ENCODE data around the gene PDCD2. TPM values are rescaled to one million over a fixed set of nuclear protein-coding genes. Genes with fewer than 3 reads are reported as not detected.

The PDCD2 gene
- total RNA-seq, 1 experiment from 2014 or later, result 132 TPM

- TF ChIP-seq, protein P1, sequence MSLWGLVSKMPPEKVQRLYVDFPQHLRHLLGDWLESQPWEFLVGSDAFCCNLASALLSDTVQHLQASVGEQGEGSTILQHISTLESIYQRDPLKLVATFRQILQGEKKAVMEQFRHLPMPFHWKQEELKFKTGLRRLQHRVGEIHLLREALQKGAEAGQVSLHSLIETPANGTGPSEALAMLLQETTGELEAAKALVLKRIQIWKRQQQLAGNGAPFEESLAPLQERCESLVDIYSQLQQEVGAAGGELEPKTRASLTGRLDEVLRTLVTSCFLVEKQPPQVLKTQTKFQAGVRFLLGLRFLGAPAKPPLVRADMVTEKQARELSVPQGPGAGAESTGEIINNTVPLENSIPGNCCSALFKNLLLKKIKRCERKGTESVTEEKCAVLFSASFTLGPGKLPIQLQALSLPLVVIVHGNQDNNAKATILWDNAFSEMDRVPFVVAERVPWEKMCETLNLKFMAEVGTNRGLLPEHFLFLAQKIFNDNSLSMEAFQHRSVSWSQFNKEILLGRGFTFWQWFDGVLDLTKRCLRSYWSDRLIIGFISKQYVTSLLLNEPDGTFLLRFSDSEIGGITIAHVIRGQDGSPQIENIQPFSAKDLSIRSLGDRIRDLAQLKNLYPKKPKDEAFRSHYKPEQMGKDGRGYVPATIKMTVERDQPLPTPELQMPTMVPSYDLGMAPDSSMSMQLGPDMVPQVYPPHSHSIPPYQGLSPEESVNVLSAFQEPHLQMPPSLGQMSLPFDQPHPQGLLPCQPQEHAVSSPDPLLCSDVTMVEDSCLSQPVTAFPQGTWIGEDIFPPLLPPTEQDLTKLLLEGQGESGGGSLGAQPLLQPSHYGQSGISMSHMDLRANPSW (CRISPR knock-in tag; conservative IDR thresholded peaks at IDR 0.05; ENCODE audit: low read depth), result no peak
- TF ChIP-seq ESRRA (CRISPR knock-in tag; IDR thresholded peaks at IDR 0.05; ENCODE audit: borderline replicate concordance), result 0 out of 2 replicates have a peak, but pooled peaks have one; percentile 32
- TF ChIP-seq, protein P2, sequence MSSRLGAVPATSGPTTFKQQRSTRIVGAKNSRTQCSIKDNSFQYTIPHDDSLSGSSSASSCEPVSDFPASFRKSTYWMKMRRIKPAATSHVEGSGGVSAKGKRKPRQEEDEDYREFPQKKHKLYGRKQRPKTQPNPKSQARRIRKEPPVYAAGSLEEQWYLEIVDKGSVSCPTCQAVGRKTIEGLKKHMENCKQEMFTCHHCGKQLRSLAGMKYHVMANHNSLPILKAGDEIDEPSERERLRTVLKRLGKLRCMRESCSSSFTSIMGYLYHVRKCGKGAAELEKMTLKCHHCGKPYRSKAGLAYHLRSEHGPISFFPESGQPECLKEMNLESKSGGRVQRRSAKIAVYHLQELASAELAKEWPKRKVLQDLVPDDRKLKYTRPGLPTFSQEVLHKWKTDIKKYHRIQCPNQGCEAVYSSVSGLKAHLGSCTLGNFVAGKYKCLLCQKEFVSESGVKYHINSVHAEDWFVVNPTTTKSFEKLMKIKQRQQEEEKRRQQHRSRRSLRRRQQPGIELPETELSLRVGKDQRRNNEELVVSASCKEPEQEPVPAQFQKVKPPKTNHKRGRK (CRISPR knock-in tag; IDR thresholded peaks at IDR 0.05; ENCODE audit: borderline replicate concordance), result 0 out of 2 replicates have a peak, but pooled peaks have one; percentile 19
- TF ChIP-seq FOXP1 (CRISPR knock-in tag; IDR thresholded peaks at IDR 0.05; ENCODE audit: borderline replicate concordance), result peak; percentile 82; the same call in 1 of the 2 replicates
- TF ChIP-seq, protein P3, sequence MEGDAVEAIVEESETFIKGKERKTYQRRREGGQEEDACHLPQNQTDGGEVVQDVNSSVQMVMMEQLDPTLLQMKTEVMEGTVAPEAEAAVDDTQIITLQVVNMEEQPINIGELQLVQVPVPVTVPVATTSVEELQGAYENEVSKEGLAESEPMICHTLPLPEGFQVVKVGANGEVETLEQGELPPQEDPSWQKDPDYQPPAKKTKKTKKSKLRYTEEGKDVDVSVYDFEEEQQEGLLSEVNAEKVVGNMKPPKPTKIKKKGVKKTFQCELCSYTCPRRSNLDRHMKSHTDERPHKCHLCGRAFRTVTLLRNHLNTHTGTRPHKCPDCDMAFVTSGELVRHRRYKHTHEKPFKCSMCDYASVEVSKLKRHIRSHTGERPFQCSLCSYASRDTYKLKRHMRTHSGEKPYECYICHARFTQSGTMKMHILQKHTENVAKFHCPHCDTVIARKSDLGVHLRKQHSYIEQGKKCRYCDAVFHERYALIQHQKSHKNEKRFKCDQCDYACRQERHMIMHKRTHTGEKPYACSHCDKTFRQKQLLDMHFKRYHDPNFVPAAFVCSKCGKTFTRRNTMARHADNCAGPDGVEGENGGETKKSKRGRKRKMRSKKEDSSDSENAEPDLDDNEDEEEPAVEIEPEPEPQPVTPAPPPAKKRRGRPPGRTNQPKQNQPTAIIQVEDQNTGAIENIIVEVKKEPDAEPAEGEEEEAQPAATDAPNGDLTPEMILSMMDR (IDR thresholded peaks at IDR 0.05), result no peak
- peak; percentile 85 for TF ChIP-seq SP1 (CRISPR knock-in tag; conservative IDR thresholded peaks at IDR 0.05)
- peak; percentile 39; the same call in 1 of the 2 replicates for TF ChIP-seq TP53 (CRISPR knock-in tag; IDR thresholded peaks at IDR 0.05)
- TF ChIP-seq, protein P4, sequence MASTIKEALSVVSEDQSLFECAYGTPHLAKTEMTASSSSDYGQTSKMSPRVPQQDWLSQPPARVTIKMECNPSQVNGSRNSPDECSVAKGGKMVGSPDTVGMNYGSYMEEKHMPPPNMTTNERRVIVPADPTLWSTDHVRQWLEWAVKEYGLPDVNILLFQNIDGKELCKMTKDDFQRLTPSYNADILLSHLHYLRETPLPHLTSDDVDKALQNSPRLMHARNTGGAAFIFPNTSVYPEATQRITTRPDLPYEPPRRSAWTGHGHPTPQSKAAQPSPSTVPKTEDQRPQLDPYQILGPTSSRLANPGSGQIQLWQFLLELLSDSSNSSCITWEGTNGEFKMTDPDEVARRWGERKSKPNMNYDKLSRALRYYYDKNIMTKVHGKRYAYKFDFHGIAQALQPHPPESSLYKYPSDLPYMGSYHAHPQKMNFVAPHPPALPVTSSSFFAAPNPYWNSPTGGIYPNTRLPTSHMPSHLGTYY (CRISPR knock-in tag; IDR thresholded peaks at IDR 0.05), result no peak
- TF ChIP-seq, protein P5, sequence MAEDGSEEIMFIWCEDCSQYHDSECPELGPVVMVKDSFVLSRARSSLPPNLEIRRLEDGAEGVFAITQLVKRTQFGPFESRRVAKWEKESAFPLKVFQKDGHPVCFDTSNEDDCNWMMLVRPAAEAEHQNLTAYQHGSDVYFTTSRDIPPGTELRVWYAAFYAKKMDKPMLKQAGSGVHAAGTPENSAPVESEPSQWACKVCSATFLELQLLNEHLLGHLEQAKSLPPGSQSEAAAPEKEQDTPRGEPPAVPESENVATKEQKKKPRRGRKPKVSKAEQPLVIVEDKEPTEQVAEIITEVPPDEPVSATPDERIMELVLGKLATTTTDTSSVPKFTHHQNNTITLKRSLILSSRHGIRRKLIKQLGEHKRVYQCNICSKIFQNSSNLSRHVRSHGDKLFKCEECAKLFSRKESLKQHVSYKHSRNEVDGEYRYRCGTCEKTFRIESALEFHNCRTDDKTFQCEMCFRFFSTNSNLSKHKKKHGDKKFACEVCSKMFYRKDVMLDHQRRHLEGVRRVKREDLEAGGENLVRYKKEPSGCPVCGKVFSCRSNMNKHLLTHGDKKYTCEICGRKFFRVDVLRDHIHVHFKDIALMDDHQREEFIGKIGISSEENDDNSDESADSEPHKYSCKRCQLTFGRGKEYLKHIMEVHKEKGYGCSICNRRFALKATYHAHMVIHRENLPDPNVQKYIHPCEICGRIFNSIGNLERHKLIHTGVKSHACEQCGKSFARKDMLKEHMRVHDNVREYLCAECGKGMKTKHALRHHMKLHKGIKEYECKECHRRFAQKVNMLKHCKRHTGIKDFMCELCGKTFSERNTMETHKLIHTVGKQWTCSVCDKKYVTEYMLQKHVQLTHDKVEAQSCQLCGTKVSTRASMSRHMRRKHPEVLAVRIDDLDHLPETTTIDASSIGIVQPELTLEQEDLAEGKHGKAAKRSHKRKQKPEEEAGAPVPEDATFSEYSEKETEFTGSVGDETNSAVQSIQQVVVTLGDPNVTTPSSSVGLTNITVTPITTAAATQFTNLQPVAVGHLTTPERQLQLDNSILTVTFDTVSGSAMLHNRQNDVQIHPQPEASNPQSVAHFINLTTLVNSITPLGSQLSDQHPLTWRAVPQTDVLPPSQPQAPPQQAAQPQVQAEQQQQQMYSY (CRISPR knock-in tag; IDR thresholded peaks at IDR 0.05), result no peak
- TF ChIP-seq, protein P6, sequence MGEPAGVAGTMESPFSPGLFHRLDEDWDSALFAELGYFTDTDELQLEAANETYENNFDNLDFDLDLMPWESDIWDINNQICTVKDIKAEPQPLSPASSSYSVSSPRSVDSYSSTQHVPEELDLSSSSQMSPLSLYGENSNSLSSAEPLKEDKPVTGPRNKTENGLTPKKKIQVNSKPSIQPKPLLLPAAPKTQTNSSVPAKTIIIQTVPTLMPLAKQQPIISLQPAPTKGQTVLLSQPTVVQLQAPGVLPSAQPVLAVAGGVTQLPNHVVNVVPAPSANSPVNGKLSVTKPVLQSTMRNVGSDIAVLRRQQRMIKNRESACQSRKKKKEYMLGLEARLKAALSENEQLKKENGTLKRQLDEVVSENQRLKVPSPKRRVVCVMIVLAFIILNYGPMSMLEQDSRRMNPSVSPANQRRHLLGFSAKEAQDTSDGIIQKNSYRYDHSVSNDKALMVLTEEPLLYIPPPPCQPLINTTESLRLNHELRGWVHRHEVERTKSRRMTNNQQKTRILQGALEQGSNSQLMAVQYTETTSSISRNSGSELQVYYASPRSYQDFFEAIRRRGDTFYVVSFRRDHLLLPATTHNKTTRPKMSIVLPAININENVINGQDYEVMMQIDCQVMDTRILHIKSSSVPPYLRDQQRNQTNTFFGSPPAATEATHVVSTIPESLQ (CRISPR knock-in tag; IDR thresholded peaks at IDR 0.05), result no peak
- no peak for TF ChIP-seq FOXJ3 (CRISPR knock-in tag; IDR thresholded peaks at IDR 0.05; ENCODE audit: borderline replicate concordance)
- 0 out of 2 replicates have a peak, but pooled peaks have one; percentile 26 for TF ChIP-seq RELA (CRISPR knock-in tag; IDR thresholded peaks at IDR 0.05; ENCODE audit: borderline replicate concordance)
- TF ChIP-seq, protein P7, sequence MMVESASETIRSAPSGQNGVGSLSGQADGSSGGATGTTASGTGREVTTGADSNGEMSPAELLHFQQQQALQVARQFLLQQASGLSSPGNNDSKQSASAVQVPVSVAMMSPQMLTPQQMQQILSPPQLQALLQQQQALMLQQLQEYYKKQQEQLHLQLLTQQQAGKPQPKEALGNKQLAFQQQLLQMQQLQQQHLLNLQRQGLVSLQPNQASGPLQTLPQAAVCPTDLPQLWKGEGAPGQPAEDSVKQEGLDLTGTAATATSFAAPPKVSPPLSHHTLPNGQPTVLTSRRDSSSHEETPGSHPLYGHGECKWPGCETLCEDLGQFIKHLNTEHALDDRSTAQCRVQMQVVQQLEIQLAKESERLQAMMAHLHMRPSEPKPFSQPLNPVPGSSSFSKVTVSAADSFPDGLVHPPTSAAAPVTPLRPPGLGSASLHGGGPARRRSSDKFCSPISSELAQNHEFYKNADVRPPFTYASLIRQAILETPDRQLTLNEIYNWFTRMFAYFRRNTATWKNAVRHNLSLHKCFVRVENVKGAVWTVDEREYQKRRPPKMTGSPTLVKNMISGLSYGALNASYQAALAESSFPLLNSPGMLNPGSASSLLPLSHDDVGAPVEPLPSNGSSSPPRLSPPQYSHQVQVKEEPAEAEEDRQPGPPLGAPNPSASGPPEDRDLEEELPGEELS (CRISPR knock-in tag; IDR thresholded peaks at IDR 0.05), result no peak; the same call in 1 of the 2 replicates
- TF ChIP-seq GRHL2 (CRISPR knock-in tag; IDR thresholded peaks at IDR 0.05; ENCODE audit: insufficient replicate concordance, severe bottlenecking), result no peak
- TF ChIP-seq ETV6 (CRISPR knock-in tag; IDR thresholded peaks at IDR 0.05), result peak; percentile 53; the same call in 1 of the 2 replicates
- TF ChIP-seq CREM (CRISPR knock-in tag; IDR thresholded peaks at IDR 0.05), result peak; percentile 64
- TF ChIP-seq EMX1 (CRISPR knock-in tag; IDR thresholded peaks at IDR 0.05), result no peak
- TF ChIP-seq SOX15 (CRISPR knock-in tag; IDR thresholded peaks at IDR 0.05), result no peak
- TF ChIP-seq NR3C1 (CRISPR knock-in tag; conservative IDR thresholded peaks at IDR 0.05; ENCODE audit: low read depth), result peak; percentile 80; the same call in 1 of the 2 replicates
- no peak for TF ChIP-seq JUN (CRISPR knock-in tag; IDR thresholded peaks at IDR 0.05)
- TF ChIP-seq ZMAT4 (CRISPR knock-in tag; IDR thresholded peaks at IDR 0.05), result no peak
Observed at GRCh38 chr6:170584181-170584953, at the start of gene PDCD2 (continued).
